Activated T-cell treated with anti-CD3 and anti-CD28 coated beads, Interleukin-2, amount 50 U/mL, for 4 hours (primary cell): ENCODE data around the gene GRIK3. TPM values are rescaled to one million over a fixed set of nuclear protein-coding genes. Genes with fewer than 3 reads are reported as not detected.

ENCODE experiments used
- ATAC-seq, 2 donors: fragments of 200-7000 bp; cut with Tn5 transposase; one replicate each; pipeline ENCODE4 v1.10.0; 2021
- DNase-seq: peaks from one replicate; pipeline ENCODE4 v3.0.0-alpha.2; 2020
- H3K27me3 Mint-ChIP-seq: one replicate; pipeline ENCODE4 v1.8.0; 2021; ENCODE audit warnings: low read depth, mixed read lengths
- H3K36me3 Mint-ChIP-seq: one replicate; pipeline ENCODE4 v1.8.0; 2022; ENCODE audit warnings: mixed read lengths; ENCODE audit not compliant: insufficient read depth
- H3K4me1 Mint-ChIP-seq: one replicate; pipeline ENCODE4 v1.8.0; 2021; ENCODE audit warnings: low read depth, mixed read lengths
- H3K4me3 Mint-ChIP-seq: one replicate; pipeline ENCODE4 v1.8.0; 2021; ENCODE audit warnings: mild to moderate bottlenecking, moderate library complexity, mixed read lengths
- H3K9me3 Mint-ChIP-seq: one replicate; pipeline ENCODE4 v1.8.0; 2021; ENCODE audit warnings: mixed read lengths
- total RNA-seq, 3 donors: library from RNA; stranded (reverse); gene quantifications; one replicate each; pipeline ENCODE4 v1.2.1, GENCODE V29; 2021

GRIK3 gene
- total RNA-seq, 3 donors from 2014 or later = not detected

- ATAC-seq = no peak
- Mint-ChIP-seq H3K27me3 (peaks cover 16% of the 10 kb centered on the region), H3K9me3 (no peaks in the 10 kb centered on the region), H3K4me1 (no peaks in the 10 kb centered on the region), H3K4me3 (no peak overlapping the region), H3K36me3 (no peaks in the 10 kb centered on the region)
- no peak for DNase-seq
Measured at GRCh38 chr1:36988321-36988720, 46.0 kb downstream of the GRIK3 start.

DNA sequence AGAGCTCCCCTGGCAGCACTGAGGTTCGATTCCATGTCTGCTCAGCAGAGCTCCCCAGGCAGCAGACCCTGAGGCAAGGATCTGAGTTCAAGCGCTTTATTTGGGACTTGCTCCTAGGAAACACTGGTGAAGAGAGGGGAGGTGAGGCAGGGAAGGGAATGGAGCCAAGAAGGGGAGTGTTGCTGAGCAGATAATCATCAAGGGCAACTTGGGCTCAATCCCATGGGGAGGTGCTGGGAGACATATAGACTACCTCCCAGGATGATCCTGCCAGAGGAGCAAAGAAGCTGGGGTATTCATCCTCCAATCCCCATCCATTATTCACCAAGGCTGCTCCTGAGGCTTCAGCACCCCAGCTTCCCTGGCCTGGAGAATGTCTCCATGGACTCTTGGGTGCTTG, 47.0 kb downstream of the GRIK3 start:
- Mint-ChIP-seq H3K4me1 (no peaks in the 10 kb centered on the region), H3K4me3 (no peak overlapping the region), H3K9me3 (no peaks in the 10 kb centered on the region), H3K27me3 (peaks cover 18% of the 10 kb centered on the region), H3K36me3 (no peaks in the 10 kb centered on the region)
- DNase-seq (no peak), ATAC-seq (no peak)

GRCh38 chr1:36986241-36986985, 47.9 kb downstream of the GRIK3 start:
- H3K36me3 Mint-ChIP-seq = no peaks in the 10 kb centered on the region
- ATAC-seq (no peak), DNase-seq (no peak)
- H3K4me3 Mint-ChIP-seq = no peak overlapping the region
- H3K9me3 Mint-ChIP-seq = no peaks in the 10 kb centered on the region
- H3K4me1 Mint-ChIP-seq = no peaks in the 10 kb centered on the region
- H3K27me3 Mint-ChIP-seq = peaks cover 24% of the 10 kb centered on the region

GRCh38 chr1:36984675-36985074, 49.6 kb downstream of the GRIK3 start:
- DNase-seq (no peak), ATAC-seq (no peak)
- Mint-ChIP-seq H3K4me3 (no peak overlapping the region), H3K27me3 (peaks cover 31% of the 10 kb centered on the region), H3K4me1 (no peaks in the 10 kb centered on the region), H3K36me3 (no peaks in the 10 kb centered on the region), H3K9me3 (no peaks in the 10 kb centered on the region)

GRCh38 chr1:36984026-36984425, 50.3 kb downstream of the GRIK3 start:
- Mint-ChIP-seq H3K27me3 (peaks cover 27% of the 10 kb centered on the region), H3K36me3 (no peaks in the 10 kb centered on the region), H3K4me3 (no peak overlapping the region), H3K4me1 (no peaks in the 10 kb centered on the region), H3K9me3 (no peaks in the 10 kb centered on the region)
- ATAC-seq (no peak), DNase-seq (no peak)

- DNase-seq (no peak), ATAC-seq (no peak)
- no peaks in the 10 kb centered on the region for H3K4me1 Mint-ChIP-seq
- no peaks in the 10 kb centered on the region for H3K36me3 Mint-ChIP-seq
- no peaks in the 10 kb centered on the region for H3K9me3 Mint-ChIP-seq
- H3K27me3 Mint-ChIP-seq = peaks cover 28% of the 10 kb centered on the region
- H3K4me3 Mint-ChIP-seq = no peak overlapping the region
Measured at GRCh38 chr1:36982709-36983108, 51.6 kb downstream of the GRIK3 start.

- DNase-seq (no peak), ATAC-seq (no peak)
- Mint-ChIP-seq H3K27me3 (peaks cover 31% of the 10 kb centered on the region), H3K9me3 (no peaks in the 10 kb centered on the region), H3K4me3 (no peak overlapping the region), H3K36me3 (no peaks in the 10 kb centered on the region), H3K4me1 (no peaks in the 10 kb centered on the region)
Measured at GRCh38 chr1:36981771-36982622, 52.3 kb downstream of the GRIK3 start.

GRCh38 chr1:36981126-36981525, 53.2 kb downstream of the GRIK3 start:
- Mint-ChIP-seq H3K4me3 (no peak overlapping the region), H3K27me3 (peaks cover 35% of the 10 kb centered on the region), H3K4me1 (no peaks in the 10 kb centered on the region), H3K9me3 (no peaks in the 10 kb centered on the region), H3K36me3 (no peaks in the 10 kb centered on the region)
- DNase-seq (no peak), ATAC-seq (no peak)

DNA sequence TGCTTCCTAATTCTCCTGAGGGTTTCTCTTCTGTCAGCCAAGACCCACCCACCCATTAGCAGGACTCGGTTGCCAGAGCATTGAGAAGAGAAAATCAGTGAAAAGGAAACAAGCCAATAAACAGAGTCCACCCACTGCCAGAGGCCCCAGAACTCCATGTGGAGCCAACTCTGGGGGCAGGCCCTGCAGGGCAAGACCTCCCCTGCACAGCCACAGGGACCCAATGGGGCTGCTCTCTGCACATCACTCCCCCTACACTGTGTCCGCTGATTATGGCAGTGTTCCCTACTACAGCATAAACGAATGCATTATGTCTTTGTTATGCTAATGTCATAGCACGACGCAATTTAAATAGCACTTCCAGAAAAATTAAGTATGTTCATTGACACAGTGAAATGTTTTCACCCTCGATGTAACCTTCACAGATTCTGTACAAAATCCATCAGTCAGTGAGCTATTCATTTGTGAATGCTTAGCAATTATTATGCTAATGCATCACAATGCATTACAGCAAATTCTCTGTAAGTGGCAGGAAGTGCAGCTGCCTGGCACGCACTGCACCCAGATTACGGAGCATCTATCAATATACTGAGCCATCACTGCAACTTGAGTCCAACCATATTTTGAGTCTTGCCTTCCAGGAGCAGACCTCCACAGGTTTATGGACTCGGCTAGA, 56.4 kb downstream of the GRIK3 start:
- Mint-ChIP-seq H3K9me3 (no peaks in the 10 kb centered on the region), H3K36me3 (no peaks in the 10 kb centered on the region), H3K4me3 (no peak overlapping the region), H3K27me3 (peaks cover 30% of the 10 kb centered on the region), H3K4me1 (no peaks in the 10 kb centered on the region)
- ATAC-seq (no peak), DNase-seq (no peak)

GRCh38 chr1:36975642-36976041, 58.7 kb downstream of the GRIK3 start:
- Mint-ChIP-seq H3K4me1 (no peaks in the 10 kb centered on the region), H3K9me3 (no peaks in the 10 kb centered on the region), H3K36me3 (no peaks in the 10 kb centered on the region)

DNA sequence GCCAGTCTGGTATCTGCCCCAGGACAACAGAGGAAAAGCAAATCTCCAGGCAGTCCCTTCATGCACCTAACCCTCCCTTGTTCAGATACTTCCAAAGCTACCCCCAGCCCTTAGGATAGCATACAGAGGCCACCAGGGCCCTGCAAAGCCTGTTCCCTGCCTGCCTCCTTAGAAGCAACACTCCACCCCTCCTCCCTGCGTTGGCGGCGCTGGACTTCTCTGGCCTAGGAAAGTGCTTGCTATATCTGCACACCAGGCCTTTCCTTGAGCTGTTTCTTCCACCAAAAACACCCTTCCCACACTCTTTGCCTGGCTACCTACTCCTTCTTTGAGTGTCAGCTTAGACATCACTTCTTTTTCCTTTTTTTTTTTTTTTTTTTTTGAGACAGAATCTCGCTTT, 61.3 kb downstream of the GRIK3 start:
- no peak for DNase-seq
- Mint-ChIP-seq H3K4me3 (no peak overlapping the region), H3K36me3 (no peaks in the 10 kb centered on the region), H3K4me1 (no peaks in the 10 kb centered on the region), H3K27me3 (peaks cover 8% of the 10 kb centered on the region), H3K9me3 (no peaks in the 10 kb centered on the region)
- no peak for ATAC-seq

More at GRCh38 chr1:36975642-36976041, 58.7 kb downstream of the GRIK3 start:
- DNase-seq (no peak), ATAC-seq (no peak)
- Mint-ChIP-seq H3K27me3 (peaks cover 15% of the 10 kb centered on the region), H3K4me3 (no peak overlapping the region)

GRCh38 chr1:36971852-36972618, 62.3 kb downstream of the GRIK3 start:
- H3K4me3 Mint-ChIP-seq = no peak overlapping the region
- DNase-seq (no peak), ATAC-seq (no peak)
- H3K4me1 Mint-ChIP-seq = no peaks in the 10 kb centered on the region
- H3K27me3 Mint-ChIP-seq = peaks cover 4% of the 10 kb centered on the region
- H3K36me3 Mint-ChIP-seq = no peaks in the 10 kb centered on the region
- H3K9me3 Mint-ChIP-seq = no peaks in the 10 kb centered on the region

GRCh38 chr1:36968730-36969129, 65.6 kb downstream of the GRIK3 start:
- Mint-ChIP-seq H3K36me3 (no peaks in the 10 kb centered on the region), H3K4me3 (no peak overlapping the region), H3K4me1 (no peaks in the 10 kb centered on the region), H3K9me3 (no peaks in the 10 kb centered on the region), H3K27me3 (no peaks in the 10 kb centered on the region)
- no peak for DNase-seq
- no peak for ATAC-seq

DNA sequence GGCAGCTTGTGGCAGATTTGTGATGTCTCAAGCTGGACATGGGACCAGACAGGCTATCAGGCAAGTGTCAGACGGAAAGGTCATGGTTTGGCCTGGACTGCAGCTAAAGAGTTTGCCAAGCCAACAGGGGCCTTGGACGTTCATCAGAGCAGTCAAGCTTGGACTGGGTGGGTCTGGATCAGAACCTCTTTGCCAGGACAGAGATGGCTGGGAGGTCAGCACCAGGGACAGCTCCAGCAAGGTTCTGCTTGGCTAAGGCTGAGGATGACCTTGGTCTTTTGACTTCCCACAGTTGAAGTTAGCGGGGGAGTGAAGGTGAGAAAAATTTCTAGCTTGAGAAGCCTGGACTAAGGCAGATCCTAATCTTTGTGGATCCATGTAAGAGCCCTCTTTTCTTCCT, 68.1 kb downstream of the GRIK3 start:
- H3K27me3 Mint-ChIP-seq = peaks cover 6% of the 10 kb centered on the region
- no peaks in the 10 kb centered on the region for H3K36me3 Mint-ChIP-seq
- no peak for ATAC-seq
- H3K4me3 Mint-ChIP-seq = no peak overlapping the region
- H3K9me3 Mint-ChIP-seq = no peaks in the 10 kb centered on the region
- no peak for DNase-seq
- H3K4me1 Mint-ChIP-seq = no peaks in the 10 kb centered on the region
